K562 (cell line): ENCODE results near the gene PYDC2.

Source experiments
- CTCF ChIP-seq, 3 experiments: IDR thresholded peaks in 2 of 3; conservative IDR thresholded peaks in 1 of 3; 2 replicates each; pipeline ENCODE4 v1.5.1; 2011 to 2012; ENCODE audit warnings: low read length in 3 of 3, mild to moderate bottlenecking in 3 of 3, control low read depth in 2 of 3, improper control_type of control experiment in 1 of 3, inconsistent platforms in 1 of 3, low read depth in 1 of 3, mixed read lengths in 1 of 3, moderate library complexity in 1 of 3; ENCODE audit not compliant: insufficient read depth in 2 of 3
- HDAC2 ChIP-seq: fragments of 450-650 bp; IDR thresholded peaks from 2 replicates; pipeline ENCODE4 v1.6.1; 2016; ENCODE audit warnings: mild to moderate bottlenecking
- HIVEP1 ChIP-seq: fragments of 250-450 bp; sonication (Bioruptor Pico); IDR thresholded peaks from 2 replicates; pipeline ENCODE4 v1.4.0; 2020; ENCODE audit warnings: mild to moderate bottlenecking
- MAFK ChIP-seq: IDR thresholded peaks from 2 replicates; pipeline ENCODE4 v1.6.1; 2011; ENCODE audit warnings: low read length, improper control_type of control experiment
- POLR2A ChIP-seq: fragments of 450-650 bp; conservative IDR thresholded peaks from 2 replicates; pipeline ENCODE4 v1.6.1; 2016
- POLR2AphosphoS2 ChIP-seq: IDR thresholded peaks from 2 replicates; pipeline ENCODE4 v1.6.1; 2012; ENCODE audit warnings: low read length, improper control_type of control experiment
- POLR2AphosphoS5 ChIP-seq: IDR thresholded peaks from 2 replicates; pipeline ENCODE4 v1.6.1; 2011; ENCODE audit warnings: mild to moderate bottlenecking, low read depth, low read length, moderate library complexity; ENCODE audit not compliant: control insufficient read depth, insufficient read depth
- RNF2 ChIP-seq: sonication (generic); IDR thresholded peaks from 2 replicates; pipeline ENCODE4 v1.6.1; 2016
- SIN3A ChIP-seq, 2 experiments: fragments of 150-350 bp in 1 of 2; IDR thresholded peaks; 2 replicates each; pipeline ENCODE4 v1.6.1; 2011 to 2016; ENCODE audit warnings: borderline replicate concordance in 2 of 2, low read depth in 2 of 2, low read length in 2 of 2, mild to moderate bottlenecking in 2 of 2, moderate library complexity in 2 of 2; ENCODE audit not compliant: control insufficient read depth in 1 of 2
- U2AF2 ChIP-seq: fragments of 200-400 bp; formaldehyde crosslinking; optimal IDR thresholded peaks from 2 replicates; pipeline ENCODE3; 2017; ENCODE audit warnings: low read depth, mild to moderate bottlenecking, low read length
- YY1 ChIP-seq, 3 experiments: IDR thresholded peaks; 2 replicates each; pipeline ENCODE4 v1.6.1; 2011; ENCODE audit warnings: low read length in 2 of 3, mild to moderate bottlenecking in 2 of 3, moderate library complexity in 2 of 3, borderline replicate concordance in 1 of 3, control low read depth in 1 of 3, low read depth in 1 of 3; ENCODE audit not compliant: insufficient read depth in 3 of 3, insufficient replicate concordance in 2 of 3, control insufficient read depth in 1 of 3, insufficient read length in 1 of 3; ENCODE audit errors: extremely low read depth in 1 of 3
- ZNF23 ChIP-seq: fragments of 250-450 bp; sonication (Bioruptor Pico); IDR thresholded peaks from 2 replicates; pipeline ENCODE4 v1.4.0; 2020; ENCODE audit warnings: mild to moderate bottlenecking
- ZNF785 ChIP-seq: fragments of 250-450 bp; sonication (Bioruptor Pico); IDR thresholded peaks from 2 replicates; pipeline ENCODE4 v1.4.0; 2020; ENCODE audit warnings: mild to moderate bottlenecking
- TF ChIP-seq, protein P1 (sequence below): sonication (generic); formaldehyde crosslinking; IDR thresholded peaks from 2 replicates; pipeline ENCODE4 v1.8.1; 2023; ENCODE audit warnings: mild to moderate bottlenecking, missing genetic modification reagents

DNA sequence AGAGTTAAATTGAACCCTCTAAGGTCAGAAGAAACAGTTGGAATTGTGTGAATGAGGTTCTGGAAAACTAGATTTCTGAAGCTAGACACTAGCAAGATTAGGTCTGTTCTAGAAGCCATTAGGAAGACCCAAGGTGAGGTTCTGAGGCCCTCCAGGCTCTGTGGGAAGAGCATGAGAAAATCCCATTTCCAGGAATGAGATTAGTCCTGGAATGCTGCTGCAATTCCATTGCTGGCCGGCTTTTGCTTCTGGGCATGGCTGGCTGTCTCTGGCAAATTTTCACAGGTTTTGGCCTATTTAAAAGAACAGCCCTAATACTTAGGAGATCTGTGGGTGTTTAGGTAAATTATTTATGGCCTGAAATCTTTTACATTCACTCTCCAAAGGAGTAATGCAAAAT, 26.9 kb upstream of the PYDC2 start:
- TF ChIP-seq ZNF23 (CRISPR knock-in tag) (no peak), POLR2AphosphoS5 (no peak), CTCF (IDR thresholded peaks at IDR 0.05 in 2 of 3, conservative IDR thresholded peaks at IDR 0.05 in 1 of 3; ENCODE audit: insufficient read depth in 2 of 3, low read depth in 1 of 3, low read length in 3 of 3) (no peak), U2AF2 (no peak), HIVEP1 (CRISPR knock-in tag) (no peak), YY1 (IDR thresholded peaks at IDR 0.05; ENCODE audit: borderline replicate concordance in 1 of 3, control insufficient read depth in 1 of 3, extremely low read depth in 1 of 3, insufficient read depth in 3 of 3, insufficient read length in 1 of 3, insufficient replicate concordance in 2 of 3, low read depth in 1 of 3, low read length in 2 of 3) (no peak), ZNF785 (CRISPR knock-in tag) (no peak), RNF2 (no peak), SIN3A (IDR thresholded peaks at IDR 0.05; ENCODE audit: borderline replicate concordance in 2 of 2, control insufficient read depth in 1 of 2, low read depth in 2 of 2, low read length in 2 of 2) (no peak), MAFK (no peak), HDAC2 (no peak), POLR2A (no peak), POLR2AphosphoS2 (no peak)
- TF ChIP-seq, protein P1, sequence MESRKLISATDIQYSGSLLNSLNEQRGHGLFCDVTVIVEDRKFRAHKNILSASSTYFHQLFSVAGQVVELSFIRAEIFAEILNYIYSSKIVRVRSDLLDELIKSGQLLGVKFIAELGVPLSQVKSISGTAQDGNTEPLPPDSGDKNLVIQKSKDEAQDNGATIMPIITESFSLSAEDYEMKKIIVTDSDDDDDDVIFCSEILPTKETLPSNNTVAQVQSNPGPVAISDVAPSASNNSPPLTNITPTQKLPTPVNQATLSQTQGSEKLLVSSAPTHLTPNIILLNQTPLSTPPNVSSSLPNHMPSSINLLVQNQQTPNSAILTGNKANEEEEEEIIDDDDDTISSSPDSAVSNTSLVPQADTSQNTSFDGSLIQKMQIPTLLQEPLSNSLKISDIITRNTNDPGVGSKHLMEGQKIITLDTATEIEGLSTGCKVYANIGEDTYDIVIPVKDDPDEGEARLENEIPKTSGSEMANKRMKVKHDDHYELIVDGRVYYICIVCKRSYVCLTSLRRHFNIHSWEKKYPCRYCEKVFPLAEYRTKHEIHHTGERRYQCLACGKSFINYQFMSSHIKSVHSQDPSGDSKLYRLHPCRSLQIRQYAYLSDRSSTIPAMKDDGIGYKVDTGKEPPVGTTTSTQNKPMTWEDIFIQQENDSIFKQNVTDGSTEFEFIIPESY (CRISPR knock-in tag), result no peak
